DND-41 (cell line): ENCODE results near the gene LTBP3.

ENCODE experiments used
- ATAC-seq: fragments of 200-7000 bp; cut with Tn5 transposase; 3 replicates; pipeline ENCODE4 v1.9.1; 2021; ENCODE audit warnings: low read depth; ENCODE audit not compliant: insufficient read depth
- DNase-seq: peaks from one replicate; pipeline ENCODE4 v3.0.0-alpha.2; 2020
- H2AFZ ChIP-seq: 2 replicates; pipeline ENCODE4 v1.6.0; 2012; ENCODE audit warnings: low read depth, low read length
- H3K27ac ChIP-seq: 2 replicates; pipeline ENCODE4 v1.5.1; 2012; ENCODE audit warnings: low read length, inconsistent platforms
- H3K27me3 ChIP-seq: fragments of 200-600 bp; sonication (generic); 2 replicates; pipeline ENCODE4 v1.6.0; 2012; ENCODE audit warnings: low read length, mild to moderate bottlenecking, inconsistent platforms; ENCODE audit not compliant: insufficient read depth, poor library complexity
- H3K36me3 ChIP-seq: 2 replicates; pipeline ENCODE4 v1.5.1; 2012; ENCODE audit warnings: low read length, inconsistent platforms; ENCODE audit not compliant: insufficient read depth
- H3K4me1 ChIP-seq: 2 replicates; pipeline ENCODE4 v1.5.1; 2012; ENCODE audit warnings: mild to moderate bottlenecking, low read length; ENCODE audit not compliant: insufficient read depth
- H3K4me2 ChIP-seq: 2 replicates; pipeline ENCODE4 v1.6.0; 2012; ENCODE audit warnings: mild to moderate bottlenecking, moderate library complexity, low read length, inconsistent platforms; ENCODE audit not compliant: insufficient read depth
- H3K4me3 ChIP-seq, 2 experiments: fragments of 200-600 bp in 1 of 2; shearing (Covaris generic) in 1 of 2; 2 replicates each; pipeline ENCODE4 v1.5.1; 2012 to 2016; ENCODE audit warnings: inconsistent platforms in 2 of 2, low read length in 2 of 2, mild to moderate bottlenecking in 2 of 2, low read depth in 1 of 2, moderate library complexity in 1 of 2
- H3K79me2 ChIP-seq: 2 replicates; pipeline ENCODE4 v1.6.0; 2012; ENCODE audit warnings: low read length, inconsistent platforms; ENCODE audit not compliant: insufficient read depth
- H3K9ac ChIP-seq: 2 replicates; pipeline ENCODE4 v1.6.0; 2012; ENCODE audit warnings: low read depth, mild to moderate bottlenecking, inconsistent platforms, low read length, moderate library complexity
- H3K9me3 ChIP-seq: 2 replicates; pipeline ENCODE4 v1.5.1; 2012; ENCODE audit warnings: low read length, moderate library complexity, mild to moderate bottlenecking, inconsistent platforms; ENCODE audit not compliant: insufficient read depth, severe bottlenecking
- H4K20me1 ChIP-seq: 2 replicates; pipeline ENCODE4 v1.6.0; 2012; ENCODE audit warnings: low read length; ENCODE audit not compliant: insufficient read depth
- CTCF ChIP-seq: IDR thresholded peaks from 2 replicates; pipeline ENCODE4 v1.5.1; 2012; ENCODE audit warnings: borderline replicate concordance, low read length, moderate library complexity, mild to moderate bottlenecking; ENCODE audit not compliant: poor library complexity, severe bottlenecking; ENCODE audit errors: extremely low read depth
- EZH2 ChIP-seq: IDR thresholded peaks from 3 replicates; pipeline ENCODE4 v1.6.1; 2012; ENCODE audit warnings: borderline replicate concordance, low read depth, mild to moderate bottlenecking, moderate library complexity, low read length, inconsistent platforms; ENCODE audit not compliant: severe bottlenecking

Gene LTBP3

GRCh38 chr11:65560555-65561418 is 2.6 kb upstream of the LTBP3 start:
- ATAC-seq: no peak
- Histone ChIP-seq H2AFZ (no peak overlapping the region), H3K4me2 (no peak overlapping the region), H3K4me1 (peaks cover 12% of the 10 kb centered on the region), H3K36me3 (no peaks in the 10 kb centered on the region), H3K4me3 (no peak overlapping the region), H3K9ac (no peak overlapping the region), H3K79me2 (no peaks in the 10 kb centered on the region), H3K9me3 (no peaks in the 10 kb centered on the region), H4K20me1 (peaks cover 5% of the 10 kb centered on the region; the same call in 1 of the 2 replicates), H3K27me3 (peaks cover 26% of the 10 kb centered on the region), H3K27ac (no peak overlapping the region)
- DNase-seq: no peak
- TF ChIP-seq EZH2 (no peak), CTCF (no peak)

GRCh38 chr11:65559951-65560537 is 1.9 kb upstream of the LTBP3 start:
- Histone ChIP-seq H3K79me2 (no peaks in the 10 kb centered on the region), H3K4me1 (peaks cover 15% of the 10 kb centered on the region), H3K4me2 (no peak overlapping the region), H3K27ac (no peak overlapping the region), H3K9ac (no peak overlapping the region), H3K9me3 (no peaks in the 10 kb centered on the region), H4K20me1 (peaks cover 5% of the 10 kb centered on the region; the same call in 1 of the 2 replicates), H3K4me3 (no peak overlapping the region), H3K36me3 (no peaks in the 10 kb centered on the region), H3K27me3 (peaks cover 26% of the 10 kb centered on the region), H2AFZ (no peak overlapping the region)
- ATAC-seq: no peak
- TF ChIP-seq EZH2: no peak
- no peak for TF ChIP-seq CTCF
- DNase-seq: no peak

- no peaks in the 10 kb centered on the region for H3K9me3 ChIP-seq
- no peak overlapping the region for H2AFZ ChIP-seq
- H3K36me3 ChIP-seq: no peaks in the 10 kb centered on the region
- ATAC-seq (no peak), DNase-seq (no peak)
- H3K4me2 ChIP-seq: no peak overlapping the region
- no peak overlapping the region for H3K4me3 ChIP-seq
- no peak for TF ChIP-seq CTCF
- TF ChIP-seq EZH2: no peak
- H3K79me2 ChIP-seq: no peaks in the 10 kb centered on the region
- H3K27ac ChIP-seq: no peak overlapping the region
- H4K20me1 ChIP-seq: peaks cover 5% of the 10 kb centered on the region; the same call in 1 of the 2 replicates
- peaks cover 26% of the 10 kb centered on the region for H3K27me3 ChIP-seq
- H3K9ac ChIP-seq: no peak overlapping the region
- H3K4me1 ChIP-seq: peaks cover 21% of the 10 kb centered on the region
Observed at GRCh38 chr11:65559535-65559934, 1.4 kb upstream of the LTBP3 start.
